ENCODE data around the gene ATXN1L. TPM values are rescaled to one million over a fixed set of nuclear protein-coding genes. Genes with fewer than 3 reads are reported as not detected.
"Not testable (repeated sequence)": the region's sequence is repeated elsewhere in the genome, so short reads cannot be mapped to it uniquely, and the experiment has no call there.

The ATXN1L gene
- total and polyA plus RNA-seq, 2 donors (not counting 1 experiment from before 2014, with no cell fraction given) = 21.3 to 39.5 TPM

DNA sequence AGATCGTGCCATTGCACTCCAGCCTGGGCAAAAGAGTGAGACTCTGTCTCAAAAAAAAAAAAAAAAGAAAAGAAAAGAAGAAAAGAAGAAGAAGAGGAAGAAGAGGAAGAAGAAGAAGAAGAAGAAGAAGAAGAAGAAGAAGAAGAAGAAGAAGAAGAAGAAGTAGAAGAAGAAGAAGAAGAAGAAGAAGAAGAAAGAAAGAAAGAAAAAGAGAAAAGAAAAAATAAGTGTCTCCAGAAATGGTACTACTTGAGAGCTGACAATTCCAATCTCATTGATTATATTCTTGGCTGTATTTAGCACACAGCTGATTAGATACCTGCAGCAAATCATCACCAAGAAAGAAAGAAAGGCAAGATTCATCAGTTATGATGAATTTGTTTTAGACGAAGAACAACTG, 13.7 kb upstream of the ATXN1L start:
- POLR2A ChIA-PET = interaction anchor here (0.5 kb wide), 1 partner anchor 42 kb away, joined by 3 read pairs; no protein-coding TSS in a partner anchor

DNA sequence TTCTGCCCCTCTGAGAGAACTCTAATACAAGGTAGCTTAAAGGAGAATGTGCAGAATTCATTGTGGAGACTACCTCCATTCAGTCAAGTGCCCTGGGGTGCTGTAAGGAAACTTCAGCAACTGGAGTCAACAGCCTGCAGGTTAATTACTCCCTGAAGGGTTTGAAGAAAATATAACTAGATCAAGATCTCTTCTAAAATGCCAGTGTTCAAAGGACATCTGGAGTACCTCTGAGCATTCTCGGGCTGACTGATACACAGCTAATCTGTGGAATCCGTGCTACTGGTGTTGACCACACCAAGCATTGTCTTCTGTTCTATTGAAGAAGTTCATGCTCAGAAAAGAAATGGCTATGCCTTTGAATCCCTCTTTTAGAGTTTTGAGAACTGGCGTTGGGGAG, 11.5 kb upstream of the ATXN1L start:
- Histone ChIP-seq H3K4me2 (replicated peaks; ENCODE audit: low read depth, low read length, poor library complexity, severe bottlenecking) (no peak overlapping the region), H4K20me1 (ENCODE audit: control insufficient read depth, insufficient read depth, low read length, poor library complexity, severe bottlenecking) (no peaks in the 10 kb centered on the region), H3K9me3 (ENCODE audit: control extremely low read depth in 1 of 3, control insufficient read depth in 2 of 3, insufficient read depth in 1 of 3, low read length in 2 of 3) (no peaks in the 10 kb centered on the region), H3K27ac (ENCODE audit: low read length in 2 of 2) (no peak overlapping the region), H3K9ac (ENCODE audit: low read length) (no peak overlapping the region), H2AFZ (ENCODE audit: insufficient read depth, low read depth, low read length, poor library complexity, severe bottlenecking) (no peak overlapping the region), H3K4me1 (ENCODE audit: control insufficient read depth in 2 of 2, insufficient read depth in 2 of 2, low read length in 2 of 2) (no peaks in the 10 kb centered on the region), H3K27me3 (replicated peaks in 1 of 4; ENCODE audit: control extremely low read depth in 1 of 4, control insufficient read depth in 3 of 4, insufficient read depth in 4 of 4, low read length in 3 of 4) (no peaks in the 10 kb centered on the region), H3K4me3 (ENCODE audit: control extremely low read depth in 1 of 5, extremely low read depth in 1 of 5, insufficient read depth in 1 of 5, low read depth in 2 of 5, low read length in 4 of 5) (no peak overlapping the region), H3K79me2 (ENCODE audit: control insufficient read depth, insufficient read depth, low read length) (no peaks in the 10 kb centered on the region), H3K36me3 (replicated peaks in 1 of 2; ENCODE audit: control extremely low read depth in 1 of 2, control insufficient read depth in 1 of 2, extremely low read depth in 1 of 2, insufficient read depth in 2 of 2, low read length in 1 of 2) (no peaks in the 10 kb centered on the region)
- DNase-seq (no peak), ATAC-seq (ENCODE audit: low read depth) (no peak)
- H3K4me1 Mint-ChIP-seq = no peaks in the 10 kb centered on the region
- H3K9me3 Mint-ChIP-seq (ENCODE audit: insufficient read depth) = no peaks in the 10 kb centered on the region
- no peak overlapping the region for H3K27ac Mint-ChIP-seq
- TF ChIP-seq, protein P1, sequence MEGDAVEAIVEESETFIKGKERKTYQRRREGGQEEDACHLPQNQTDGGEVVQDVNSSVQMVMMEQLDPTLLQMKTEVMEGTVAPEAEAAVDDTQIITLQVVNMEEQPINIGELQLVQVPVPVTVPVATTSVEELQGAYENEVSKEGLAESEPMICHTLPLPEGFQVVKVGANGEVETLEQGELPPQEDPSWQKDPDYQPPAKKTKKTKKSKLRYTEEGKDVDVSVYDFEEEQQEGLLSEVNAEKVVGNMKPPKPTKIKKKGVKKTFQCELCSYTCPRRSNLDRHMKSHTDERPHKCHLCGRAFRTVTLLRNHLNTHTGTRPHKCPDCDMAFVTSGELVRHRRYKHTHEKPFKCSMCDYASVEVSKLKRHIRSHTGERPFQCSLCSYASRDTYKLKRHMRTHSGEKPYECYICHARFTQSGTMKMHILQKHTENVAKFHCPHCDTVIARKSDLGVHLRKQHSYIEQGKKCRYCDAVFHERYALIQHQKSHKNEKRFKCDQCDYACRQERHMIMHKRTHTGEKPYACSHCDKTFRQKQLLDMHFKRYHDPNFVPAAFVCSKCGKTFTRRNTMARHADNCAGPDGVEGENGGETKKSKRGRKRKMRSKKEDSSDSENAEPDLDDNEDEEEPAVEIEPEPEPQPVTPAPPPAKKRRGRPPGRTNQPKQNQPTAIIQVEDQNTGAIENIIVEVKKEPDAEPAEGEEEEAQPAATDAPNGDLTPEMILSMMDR (IDR thresholded peaks at IDR 0.05) = no peak
- no peak for TF ChIP-seq EZH2 (IDR thresholded peaks at IDR 0.05; ENCODE audit: borderline replicate concordance, insufficient read depth, low read depth, low read length, poor library complexity, severe bottlenecking)
- H3K27me3 Mint-ChIP-seq = no peaks in the 10 kb centered on the region
- H3K4me3 Mint-ChIP-seq = no peak overlapping the region
- ChIA-PET POLR2A (no interaction called here), CTCF (interaction anchor here (1.2 kb wide), 1 partner anchor 9 kb away, joined by 3 read pairs; no protein-coding TSS in a partner anchor)
- WGBS (ENCODE audit: insufficient coverage) = 83% methylated on average over 1 of the region's 3 CpGs
- intact Hi-C loops (cut with micrococcal nuclease) = no loop called here

More for the DNA sequence above, 13.7 kb upstream of the ATXN1L start:
- intact Hi-C loops (cut with micrococcal nuclease); H3K4me1 ChIP-seq (ENCODE audit: control insufficient read depth in 2 of 2, insufficient read depth in 2 of 2, low read length in 2 of 2); H3K36me3 ChIP-seq (replicated peaks in 1 of 2; ENCODE audit: control extremely low read depth in 1 of 2, control insufficient read depth in 1 of 2, extremely low read depth in 1 of 2, insufficient read depth in 2 of 2, low read length in 1 of 2); H3K27ac Mint-ChIP-seq; DNase-seq; H2AFZ ChIP-seq (ENCODE audit: insufficient read depth, low read depth, low read length, poor library complexity, severe bottlenecking); H3K4me3 Mint-ChIP-seq; H3K9me3 ChIP-seq (ENCODE audit: control extremely low read depth in 1 of 3, control insufficient read depth in 2 of 3, insufficient read depth in 1 of 3, low read length in 2 of 3); ATAC-seq (ENCODE audit: low read depth); H3K4me1 Mint-ChIP-seq; H3K27me3 Mint-ChIP-seq; H4K20me1 ChIP-seq (ENCODE audit: control insufficient read depth, insufficient read depth, low read length, poor library complexity, severe bottlenecking); H3K79me2 ChIP-seq (ENCODE audit: control insufficient read depth, insufficient read depth, low read length); H3K9me3 Mint-ChIP-seq (ENCODE audit: insufficient read depth); H3K4me2 ChIP-seq (replicated peaks; ENCODE audit: low read depth, low read length, poor library complexity, severe bottlenecking); H3K9ac ChIP-seq (ENCODE audit: low read length); H3K27ac ChIP-seq (ENCODE audit: low read length in 2 of 2); CTCF ChIA-PET; H3K27me3 ChIP-seq (replicated peaks in 1 of 4; ENCODE audit: control extremely low read depth in 1 of 4, control insufficient read depth in 3 of 4, insufficient read depth in 4 of 4, low read length in 3 of 4); H3K4me3 ChIP-seq (ENCODE audit: control extremely low read depth in 1 of 5, extremely low read depth in 1 of 5, insufficient read depth in 1 of 5, low read depth in 2 of 5, low read length in 4 of 5): not testable (repeated sequence)
- WGBS (ENCODE audit: insufficient coverage) = 100% methylated on average over 1 of the region's 2 CpGs

All from B cell (primary cell).